T-helper 9 cell (primary cell): Measurements from ENCODE around the gene BIK.
A peak's percentile ranks its signal among the peaks of the same experiment; 100 is the strongest.
"Not testable (repeated sequence)": the region's sequence is repeated elsewhere in the genome, so short reads cannot be mapped to it uniquely, and the experiment has no call there.

Experiments
- DNase-seq: peaks from one replicate; pipeline ENCODE4 v3.0.0-alpha.2; 2020
- total RNA-seq, 2 donors: gene quantifications; one replicate each; lab custom pipeline; 2026; lab: John Stamatoyannopoulos, UW

BIK gene, protein sequence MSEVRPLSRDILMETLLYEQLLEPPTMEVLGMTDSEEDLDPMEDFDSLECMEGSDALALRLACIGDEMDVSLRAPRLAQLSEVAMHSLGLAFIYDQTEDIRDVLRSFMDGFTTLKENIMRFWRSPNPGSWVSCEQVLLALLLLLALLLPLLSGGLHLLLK
- total RNA-seq = 1.8 to 1.9 reads per million in 2 donors

DNA sequence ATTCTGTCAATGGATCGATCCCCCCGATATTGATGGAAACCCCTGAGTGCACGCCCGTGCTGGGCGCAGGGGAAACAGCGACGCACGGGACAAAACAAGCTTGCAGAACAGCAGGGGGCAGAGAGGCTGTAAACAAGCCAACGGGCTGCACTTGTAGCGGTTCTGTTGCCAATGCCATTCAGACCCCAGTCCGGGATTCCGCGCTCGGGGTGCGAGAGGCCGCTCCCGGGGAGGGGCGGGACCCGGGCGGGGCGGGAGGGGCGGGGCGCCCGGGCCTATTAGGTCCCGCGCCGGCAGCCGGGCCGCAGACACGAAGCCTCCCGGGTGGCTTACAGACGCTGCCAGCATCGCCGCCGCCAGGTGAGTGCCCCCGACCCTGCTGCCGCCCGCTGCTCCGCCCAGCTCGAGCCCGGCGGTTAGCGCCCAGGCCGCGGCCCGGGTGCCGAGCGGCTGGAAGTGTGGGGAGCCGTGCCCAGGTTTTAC lies at the start of gene BIK:
BIK (plus strand) TSS at position 307 of the 483 bp plus-strand sequence. CDS start 13,273 bp downstream, outside the sequence.
- DNase-seq = peak; percentile 22

DNA sequence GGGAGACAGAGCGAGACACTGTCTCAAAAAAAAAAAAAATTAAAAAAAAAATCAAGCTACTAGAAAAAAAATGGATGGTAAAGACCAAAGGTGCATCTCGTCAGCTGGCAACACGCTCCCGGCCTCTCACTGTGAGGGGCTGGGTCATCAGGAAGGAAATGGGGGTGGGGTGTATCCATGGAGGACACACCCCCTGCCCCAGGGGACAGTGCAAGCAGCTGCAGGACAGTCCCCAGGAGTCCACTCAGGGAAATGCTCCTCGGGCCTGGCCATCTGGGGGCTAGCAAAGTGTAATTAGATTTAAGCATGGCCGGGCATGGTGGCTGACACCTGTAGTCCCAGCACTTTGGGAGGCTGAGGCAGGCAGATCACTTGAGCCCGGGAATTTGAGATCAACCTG lies 44.4 kb upstream of the BIK start:
- DNase-seq = no peak

DNA sequence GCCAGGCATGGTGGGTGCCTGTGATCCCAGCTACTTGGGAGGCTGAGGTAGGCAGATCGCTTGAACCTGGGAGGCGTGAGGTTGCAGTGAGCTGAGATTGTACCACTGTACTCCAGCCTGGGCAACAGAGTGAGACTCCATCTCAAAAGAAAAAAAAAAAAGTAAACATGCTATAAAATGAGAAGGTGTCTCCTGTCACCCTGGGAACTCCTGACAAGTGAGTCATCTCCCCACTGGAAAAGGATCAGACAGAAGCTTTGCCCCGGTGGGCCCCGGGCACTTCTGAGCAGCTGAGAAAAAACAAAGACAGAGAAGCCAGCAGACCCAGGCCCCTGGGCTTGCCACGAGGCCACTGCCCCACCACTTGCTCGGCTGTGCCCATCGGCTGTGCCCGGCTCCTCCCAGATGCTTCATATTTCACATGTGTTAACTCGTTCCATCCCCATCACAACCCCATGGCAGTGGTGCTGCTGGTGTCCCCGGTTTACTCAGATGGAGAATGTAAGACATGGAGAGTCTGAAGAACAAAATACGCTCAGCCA lies 43.6 kb upstream of the BIK start:
- no peak for DNase-seq

DNA sequence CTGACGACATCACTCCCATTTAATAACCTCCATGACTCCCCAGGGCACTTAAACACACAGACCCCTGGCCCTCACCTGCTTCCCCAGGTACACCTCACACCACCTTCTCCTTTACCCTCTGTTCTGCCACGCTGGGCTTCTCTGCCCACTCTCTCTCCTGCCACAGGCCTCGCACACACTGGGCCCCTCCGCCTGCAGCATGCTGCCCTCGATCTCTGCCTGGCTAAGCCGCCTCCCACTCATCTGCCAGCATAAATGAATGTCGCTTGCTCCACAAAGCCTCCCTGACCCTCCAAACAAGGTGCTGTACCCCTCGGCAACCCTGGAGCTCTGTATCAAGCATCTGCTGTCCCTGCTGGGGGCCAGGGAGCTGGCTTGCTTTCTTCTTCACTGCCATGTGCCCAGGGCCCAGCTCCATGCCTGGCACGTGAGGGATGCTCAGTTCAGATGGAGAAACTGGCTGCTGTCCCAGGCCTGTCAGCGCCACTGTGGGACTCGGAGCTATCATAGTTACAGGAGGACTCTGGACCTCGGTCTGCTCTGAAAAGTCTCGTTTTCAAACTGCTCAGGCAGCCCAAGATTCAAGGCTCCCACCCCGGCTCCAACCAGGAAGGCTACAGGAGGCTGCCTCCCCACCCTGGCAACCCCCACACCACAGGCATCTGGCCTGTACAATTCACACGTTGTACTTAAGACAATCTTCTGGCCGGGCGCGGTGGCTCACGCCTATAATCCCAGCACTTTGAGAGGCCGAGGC lies 33.3 kb upstream of the BIK start:
- DNase-seq = no peak

DNA sequence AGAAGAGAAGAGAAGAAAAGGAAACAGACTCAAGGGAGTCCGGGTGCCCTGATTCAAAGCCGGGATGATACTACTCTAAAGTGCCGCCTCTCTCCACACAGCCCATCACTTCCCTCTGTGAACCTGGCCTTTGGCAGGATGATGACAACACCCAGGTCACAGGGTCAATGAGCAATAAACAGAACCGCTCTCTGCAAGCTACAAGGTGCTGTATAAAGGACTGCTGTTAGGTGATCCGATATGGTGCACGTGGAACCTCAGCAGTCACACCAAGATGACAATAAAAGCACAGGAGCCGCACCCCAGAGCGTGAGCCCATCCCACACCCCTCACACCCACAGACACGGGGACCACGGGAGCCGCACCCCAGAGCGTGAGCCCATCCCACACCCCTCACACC lies 32.0 kb upstream of the BIK start:
- DNase-seq = no peak

DNA sequence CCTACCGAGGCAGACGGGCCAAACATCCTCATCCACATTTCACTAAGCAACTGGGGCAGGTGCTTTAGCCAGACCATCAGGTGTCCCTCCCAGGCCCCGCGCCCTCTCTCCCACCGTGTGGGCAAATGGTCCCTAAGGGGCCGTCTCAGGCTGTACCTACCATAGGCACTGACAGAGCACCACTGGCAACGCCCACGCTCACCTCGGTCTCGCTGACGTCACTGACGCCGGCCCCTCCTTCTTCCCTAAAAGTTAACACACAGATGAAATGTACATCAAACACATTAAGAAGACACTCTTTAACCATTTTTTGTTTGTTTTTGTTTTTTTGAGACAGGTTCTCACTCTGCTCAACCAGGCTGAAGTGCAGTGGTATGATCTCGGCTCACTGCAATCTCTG lies 30.8 kb upstream of the BIK start:
- no peak for DNase-seq

DNA sequence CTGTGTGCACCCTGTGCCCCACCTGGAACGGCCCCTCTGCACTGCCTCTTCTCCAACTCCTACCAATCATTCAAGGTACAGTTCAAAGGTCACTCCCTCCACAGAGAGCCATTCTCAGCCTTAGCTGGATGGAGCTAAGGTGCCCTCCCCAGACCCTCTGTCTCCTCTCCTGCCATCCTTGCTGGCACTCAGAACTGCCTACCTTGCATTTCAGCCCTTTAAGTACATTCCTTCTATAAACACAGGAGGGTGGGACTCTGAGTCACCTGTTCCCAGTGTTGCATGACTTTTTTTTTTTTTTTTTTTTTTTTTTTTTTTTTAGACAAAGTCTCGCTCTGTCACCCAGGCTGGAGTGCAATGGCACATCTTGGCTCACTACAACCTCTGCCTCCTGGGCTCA lies 29.9 kb upstream of the BIK start:
- no peak for DNase-seq

DNA sequence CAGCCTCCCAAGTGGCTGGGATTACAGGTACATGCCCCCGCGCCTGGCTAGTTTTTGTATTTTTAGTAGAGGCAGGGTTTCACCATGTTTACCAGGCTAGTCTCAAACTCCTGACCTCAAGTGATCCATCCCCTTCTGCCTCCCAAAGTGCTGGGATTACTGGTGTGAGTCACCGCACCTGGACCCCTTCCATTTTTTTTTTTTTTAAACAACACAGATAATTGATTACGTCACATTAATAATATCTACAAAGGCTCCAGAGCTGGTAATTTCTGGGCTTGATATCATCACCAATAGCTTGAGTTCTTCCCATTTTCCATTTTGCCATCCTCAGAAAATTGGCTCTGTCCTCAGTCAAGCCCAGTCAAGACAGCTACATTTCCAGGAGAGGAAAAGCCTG lies 28.6 kb upstream of the BIK start:
- DNase-seq = no peak

DNA sequence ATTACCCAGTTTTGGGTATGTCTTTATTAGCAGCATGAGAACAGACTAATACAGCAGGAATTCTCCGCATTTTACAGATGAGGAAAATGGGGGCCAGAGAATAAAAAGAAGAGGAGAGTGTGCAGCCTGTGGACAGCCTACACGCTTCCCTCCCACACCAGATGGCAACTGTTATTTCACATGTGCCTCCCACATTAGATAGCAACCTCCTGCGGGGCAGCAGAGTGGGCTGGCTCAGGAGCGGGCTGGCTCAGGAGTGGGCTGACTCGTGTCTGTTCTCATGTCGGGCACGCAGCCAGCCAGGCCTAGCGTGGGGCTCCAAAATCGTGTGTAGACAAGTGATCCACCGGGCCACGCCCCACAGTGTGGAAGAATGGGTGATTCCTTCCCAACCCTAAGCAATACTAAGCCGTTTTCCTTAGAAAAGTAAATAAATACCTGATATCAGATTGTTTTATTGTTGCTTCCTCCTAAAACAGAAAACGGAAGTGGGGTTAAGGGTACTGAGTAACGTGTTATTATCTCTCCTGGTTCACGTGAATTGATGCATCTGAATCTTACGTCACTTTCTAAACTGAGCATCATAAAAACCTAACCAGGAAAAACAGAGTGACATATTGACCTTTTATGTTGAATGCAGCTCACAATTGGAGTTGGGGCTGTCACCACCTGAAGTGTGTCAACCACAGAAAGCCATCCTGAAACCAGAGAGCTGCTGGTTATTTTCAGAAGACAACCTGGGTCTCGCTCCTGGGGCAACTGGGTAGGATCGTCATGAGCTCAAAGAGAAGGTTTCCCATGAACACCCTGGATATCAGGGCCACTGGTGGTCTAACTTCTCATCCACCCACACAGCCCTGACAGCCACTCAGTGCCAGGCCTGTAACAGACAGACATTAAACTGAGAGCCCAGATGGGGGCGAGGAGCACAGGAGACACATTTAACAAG lies 24.6 kb upstream of the BIK start:
- DNase-seq = no peak

DNA sequence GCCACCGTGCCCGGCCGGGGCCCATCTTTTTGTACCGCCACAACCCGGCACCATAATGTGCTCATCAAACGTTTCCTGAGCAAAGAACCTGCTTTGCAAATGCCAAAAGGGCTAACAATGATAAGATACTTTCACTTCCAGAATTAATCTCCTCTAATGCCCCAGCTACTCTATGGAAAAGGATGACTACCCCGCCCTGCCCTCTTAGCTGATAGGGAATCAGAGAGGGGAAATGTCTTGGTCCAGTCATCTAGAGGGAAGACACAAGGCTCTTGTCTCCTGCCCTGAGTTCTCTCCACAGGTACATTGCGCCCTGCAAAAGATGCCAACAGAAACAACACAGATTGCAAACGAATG lies 21.9 kb upstream of the BIK start:
- DNase-seq = no peak

DNA sequence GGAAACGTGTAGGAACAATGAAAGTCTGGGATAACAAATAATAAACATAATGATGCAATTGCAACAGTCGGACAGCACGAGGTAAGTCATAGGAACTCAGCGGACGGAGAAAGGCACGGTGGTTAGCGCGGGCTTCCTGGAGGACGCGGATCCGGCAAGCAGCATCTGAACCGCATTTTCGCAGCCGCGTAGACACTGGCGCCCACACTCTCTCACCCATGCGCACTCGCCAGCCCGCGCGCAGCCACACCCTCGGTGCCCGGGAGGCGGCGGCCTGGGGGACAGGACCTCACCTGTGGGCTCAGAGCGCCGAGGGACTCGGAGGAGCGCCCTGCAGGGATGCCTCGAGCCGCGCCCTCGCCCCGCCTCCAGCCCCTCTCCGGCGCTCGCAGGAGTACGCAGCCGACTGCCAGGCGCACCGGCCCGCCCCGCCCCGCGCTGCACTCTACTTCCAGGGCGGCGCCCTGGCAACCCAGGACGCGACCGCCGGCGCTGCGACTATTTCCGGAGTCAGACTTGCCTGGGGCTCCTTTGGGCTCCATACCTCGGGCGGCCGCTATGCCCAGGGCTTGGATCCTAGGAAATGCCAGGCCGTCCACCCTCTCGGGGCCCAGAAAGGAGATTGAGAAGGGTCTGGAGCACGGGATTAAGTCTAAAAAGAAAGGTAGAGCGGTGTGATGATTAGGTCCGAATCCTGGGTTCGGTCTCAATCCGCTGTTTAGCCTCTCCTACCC lies 21.4 kb upstream of the BIK start, which contains the start of gene TTLL1:
TTLL1 (minus strand) TSS at position 408 of the 734 bp plus-strand sequence. CDS start 13,805 bp downstream, outside the sequence.
- DNase-seq = peak; percentile 82

DNA sequence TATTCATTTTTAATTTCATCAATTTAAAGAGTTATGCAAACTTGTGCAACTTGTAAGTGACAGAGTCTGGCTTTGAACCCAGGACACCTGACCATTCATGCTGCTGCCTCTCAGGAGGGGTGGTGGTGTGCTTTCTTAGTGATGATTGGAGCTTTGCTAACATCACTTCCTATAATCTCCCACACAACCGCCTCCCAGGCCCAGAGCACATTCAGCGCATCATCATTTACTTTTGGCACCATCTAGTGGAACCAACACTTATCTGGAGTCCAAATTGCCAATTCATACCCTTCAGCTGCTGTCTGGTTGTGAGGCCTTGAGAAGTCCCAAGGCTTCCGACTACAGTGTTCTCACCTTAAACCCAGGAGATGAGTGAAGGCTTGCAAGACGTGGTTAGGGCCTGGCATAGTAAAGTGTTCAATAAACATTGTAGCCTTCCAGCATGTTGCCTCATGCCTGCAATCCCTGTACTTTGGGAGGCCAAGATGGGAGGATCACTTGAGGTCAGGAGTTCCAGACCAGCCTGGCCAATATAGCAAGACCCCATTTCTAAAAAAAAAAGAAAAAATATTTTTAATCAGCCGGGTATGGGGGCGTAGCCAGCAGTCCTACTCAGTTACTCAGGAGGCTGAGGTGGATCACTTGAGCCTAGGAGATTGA lies 20.3 kb upstream of the BIK start:
- DNase-seq = no peak

DNA sequence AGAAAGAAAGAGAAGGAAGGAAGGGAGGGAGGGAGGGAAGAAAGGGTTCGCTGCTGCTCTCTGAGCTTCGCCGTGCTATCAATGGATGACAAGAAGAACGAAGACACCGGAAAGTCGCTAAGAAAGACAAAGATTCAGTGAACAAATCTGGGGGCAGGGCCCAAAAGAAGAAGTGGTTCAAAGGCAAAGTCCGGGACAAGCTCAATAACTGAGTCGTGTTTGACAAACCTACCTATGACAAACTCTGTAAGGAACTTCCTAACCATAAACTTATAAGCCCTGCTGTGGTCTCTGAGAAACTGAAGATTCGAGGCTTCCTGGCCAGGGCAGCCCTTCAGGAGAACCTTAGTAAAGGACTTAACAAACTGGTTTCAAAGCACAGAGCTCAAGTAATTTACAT lies 18.5 kb upstream of the BIK start:
- DNase-seq = no peak

DNA sequence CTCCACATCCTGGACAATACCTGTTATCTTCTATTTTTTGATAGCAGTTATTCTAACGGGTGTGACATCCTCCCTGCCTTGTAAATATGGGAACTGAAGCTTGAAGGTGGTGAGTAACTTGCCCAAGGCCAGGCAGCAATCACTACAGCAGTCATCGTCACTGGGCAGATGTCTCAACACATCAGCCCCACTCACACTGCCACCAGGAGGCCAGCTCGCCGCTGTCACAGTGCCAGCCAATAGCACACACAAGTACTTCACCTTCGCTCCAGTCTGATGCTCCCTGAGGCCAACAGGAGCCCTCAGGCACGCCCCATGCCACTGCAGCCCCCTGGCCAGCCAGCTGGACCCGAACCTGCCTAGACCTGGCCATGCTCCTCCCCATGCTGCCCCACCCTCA lies 16.5 kb upstream of the BIK start:
- no peak for DNase-seq

DNA sequence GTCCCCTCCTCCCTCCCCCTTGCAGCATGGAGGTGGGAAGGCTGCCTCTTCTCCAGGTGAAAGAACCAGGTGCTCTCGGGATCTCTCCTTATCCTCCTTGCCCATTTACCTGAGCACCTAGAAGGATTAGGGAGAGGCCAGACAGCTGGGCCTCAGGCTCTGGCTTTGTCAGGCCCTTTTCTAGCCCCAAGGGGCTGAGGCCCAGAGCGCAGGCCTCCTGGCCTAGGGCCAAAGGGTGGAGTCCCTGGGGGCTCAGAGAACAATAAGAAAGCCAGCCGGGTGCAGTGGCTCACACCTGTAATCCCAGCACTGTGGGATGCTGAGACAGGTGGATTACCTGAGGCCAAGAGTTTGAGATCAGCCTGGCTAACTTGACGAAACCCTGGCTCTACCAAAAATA lies 16.0 kb upstream of the BIK start:
- DNase-seq = no peak

DNA sequence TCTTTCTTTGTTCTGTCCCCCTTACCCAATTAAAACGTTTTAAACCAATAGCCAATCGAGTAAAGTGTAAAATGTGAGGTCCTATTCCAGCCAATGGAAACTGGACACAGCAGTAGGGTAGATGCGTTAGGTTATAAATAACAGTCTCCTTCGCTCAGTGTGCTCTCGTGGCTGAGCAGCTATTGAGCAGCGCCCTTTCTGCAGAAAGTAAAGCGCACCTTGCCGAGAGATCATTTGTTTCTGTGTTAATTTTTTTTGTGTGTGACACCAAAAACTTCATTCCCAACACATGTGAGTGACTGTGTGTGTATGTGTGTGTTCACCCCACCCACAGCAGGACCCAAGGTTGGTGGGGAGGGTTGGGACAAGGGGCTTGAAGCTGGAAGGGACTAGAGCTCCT lies 14.1 kb upstream of the BIK start:
- DNase-seq = no peak

DNA sequence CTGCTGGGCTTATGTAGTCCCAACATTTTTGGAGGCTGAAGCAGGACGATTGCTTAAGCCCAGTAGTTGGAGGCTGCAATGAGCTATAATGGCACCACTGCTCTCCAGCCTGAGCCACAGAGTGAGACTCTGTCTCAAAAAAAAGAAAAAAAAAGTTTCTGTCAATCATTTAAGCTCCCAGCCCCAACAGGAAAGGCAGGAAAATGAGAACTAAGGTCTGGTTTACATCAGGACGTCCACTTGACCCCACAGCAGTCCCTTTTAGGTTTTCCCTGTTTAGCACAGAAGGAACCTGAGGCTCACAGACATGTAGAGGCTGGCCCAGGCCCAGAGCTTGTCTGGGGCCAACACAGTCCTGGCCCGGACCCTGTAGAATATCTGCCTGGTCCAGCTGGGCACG lies 12.2 kb upstream of the BIK start:
- no peak for DNase-seq

DNA sequence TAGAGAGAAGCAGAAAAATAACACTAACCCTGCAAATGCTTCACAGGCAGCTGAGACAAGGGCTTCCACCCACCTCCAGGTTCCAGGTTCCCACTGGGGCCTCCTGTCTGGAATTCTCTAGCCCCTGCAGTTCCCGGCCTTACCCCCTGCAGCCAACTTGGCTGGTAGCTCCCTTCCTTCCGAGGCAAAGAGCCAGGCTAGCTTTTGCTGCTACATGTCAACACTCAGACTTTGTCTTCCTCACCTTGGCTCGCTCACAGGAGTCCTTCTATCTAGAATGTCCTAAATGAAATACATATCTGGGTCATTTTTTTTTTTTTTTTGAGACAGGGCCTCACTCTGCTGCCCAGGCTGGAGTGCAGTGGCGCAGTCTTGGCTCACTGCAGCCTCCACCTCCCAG lies 11.5 kb upstream of the BIK start:
- no peak for DNase-seq

DNA sequence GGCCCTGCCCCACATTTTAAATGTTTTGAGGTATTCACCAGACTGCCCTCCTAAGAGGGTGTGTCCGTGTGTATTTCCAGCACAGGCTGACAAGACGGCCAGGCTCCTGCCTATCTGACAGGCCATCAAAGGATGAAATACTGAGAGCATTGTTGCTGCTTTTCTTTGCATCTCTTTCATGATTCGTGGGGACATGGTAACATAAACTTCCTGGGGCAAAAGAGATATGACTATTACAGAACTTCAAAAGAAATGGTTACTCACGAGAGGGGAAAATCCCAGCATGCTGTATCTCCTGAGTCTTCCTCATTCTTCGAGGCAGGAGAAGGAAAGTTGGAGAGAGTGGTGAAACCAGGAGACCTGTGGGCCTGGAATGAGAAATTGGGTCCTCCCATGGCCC lies 10.3 kb upstream of the BIK start:
- DNase-seq = no peak

DNA sequence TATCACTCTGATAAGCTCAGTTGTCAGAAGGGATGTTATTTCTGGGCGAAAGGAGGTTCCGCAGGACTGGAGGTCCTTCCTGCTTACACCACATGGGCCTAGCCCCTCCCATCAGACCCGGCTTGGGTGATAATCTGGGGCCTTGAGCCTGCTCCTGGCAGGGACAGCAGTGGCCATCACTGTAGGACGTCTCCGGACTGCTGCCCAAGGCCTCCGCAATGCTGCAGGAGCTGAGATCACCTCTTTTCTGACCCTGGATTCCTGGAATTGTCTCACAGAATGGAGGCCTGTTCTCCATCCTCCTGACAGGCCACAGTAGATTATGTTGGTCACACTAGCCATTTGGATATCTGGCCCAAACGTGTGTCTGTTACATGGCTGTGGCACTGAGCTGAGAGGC lies 9.2 kb upstream of the BIK start:
- no peak for DNase-seq

DNA sequence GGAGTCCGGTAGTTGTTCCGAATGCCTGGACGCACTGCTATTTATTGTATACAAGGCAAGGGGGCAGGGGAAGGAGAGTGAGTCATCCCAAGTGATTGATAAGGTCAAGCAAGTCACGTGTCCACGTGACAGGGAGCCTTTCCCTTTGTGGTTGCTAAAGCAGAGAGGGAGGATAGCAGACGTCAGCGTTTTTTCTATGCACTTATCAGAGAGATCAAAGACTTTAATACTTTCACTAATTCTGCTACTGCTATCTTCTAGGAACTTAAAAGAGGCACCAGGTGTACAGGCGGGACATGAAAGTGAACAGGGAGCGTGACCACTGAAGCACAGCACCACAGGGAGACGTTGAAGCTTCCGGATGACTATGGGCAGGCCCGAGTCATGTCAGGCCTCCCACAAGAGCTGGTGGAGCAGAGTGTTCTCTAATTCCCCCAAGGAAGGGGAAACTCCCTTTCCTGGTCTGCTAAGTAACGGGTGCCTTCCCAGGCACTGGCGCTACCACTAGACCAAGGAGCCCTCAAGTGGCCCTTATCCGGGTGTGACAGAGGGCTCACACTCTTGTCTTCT lies 6.4 kb upstream of the BIK start:
- not testable (repeated sequence) for DNase-seq
